GM12891 (cell line): Measurements from ENCODE around the gene HID1.

Experiments
- DNase-seq: peaks from one replicate; pipeline ENCODE4 v3.0.0; 2011; ENCODE audit warnings: low spot score; ENCODE audit not compliant: insufficient read length
- FAIRE-seq: peaks from 2 replicates; lab custom pipeline; 2011; peaks lifted over from hg19 to GRCh38; lab: Jason Lieb, UNC
- PAX5 ChIP-seq: IDR thresholded peaks from 2 replicates; pipeline ENCODE4 v1.6.1; 2011; ENCODE audit warnings: low read length, moderate library complexity, mild to moderate bottlenecking; ENCODE audit not compliant: insufficient read depth, severe bottlenecking
- POLR2A ChIP-seq: IDR thresholded peaks from 2 replicates; pipeline ENCODE4 v1.6.1; 2011; ENCODE audit warnings: low read depth, low read length, control low read depth
- POLR2AphosphoS5 ChIP-seq: IDR thresholded peaks from 2 replicates; pipeline ENCODE4 v1.6.1; 2011; ENCODE audit warnings: low read depth, low read length, control low read depth
- POU2F2 ChIP-seq: IDR thresholded peaks from 2 replicates; pipeline ENCODE4 v1.6.1; 2011; ENCODE audit warnings: low read depth, mild to moderate bottlenecking, control low read depth, low read length, moderate library complexity
- SPI1 ChIP-seq: IDR thresholded peaks from 2 replicates; pipeline ENCODE4 v1.6.1; 2011; ENCODE audit warnings: low read depth, low read length, control low read depth
- TAF1 ChIP-seq: IDR thresholded peaks from 2 replicates; pipeline ENCODE4 v1.6.1; 2011; ENCODE audit warnings: low read depth, low read length, control low read depth

The HID1 gene

DNA sequence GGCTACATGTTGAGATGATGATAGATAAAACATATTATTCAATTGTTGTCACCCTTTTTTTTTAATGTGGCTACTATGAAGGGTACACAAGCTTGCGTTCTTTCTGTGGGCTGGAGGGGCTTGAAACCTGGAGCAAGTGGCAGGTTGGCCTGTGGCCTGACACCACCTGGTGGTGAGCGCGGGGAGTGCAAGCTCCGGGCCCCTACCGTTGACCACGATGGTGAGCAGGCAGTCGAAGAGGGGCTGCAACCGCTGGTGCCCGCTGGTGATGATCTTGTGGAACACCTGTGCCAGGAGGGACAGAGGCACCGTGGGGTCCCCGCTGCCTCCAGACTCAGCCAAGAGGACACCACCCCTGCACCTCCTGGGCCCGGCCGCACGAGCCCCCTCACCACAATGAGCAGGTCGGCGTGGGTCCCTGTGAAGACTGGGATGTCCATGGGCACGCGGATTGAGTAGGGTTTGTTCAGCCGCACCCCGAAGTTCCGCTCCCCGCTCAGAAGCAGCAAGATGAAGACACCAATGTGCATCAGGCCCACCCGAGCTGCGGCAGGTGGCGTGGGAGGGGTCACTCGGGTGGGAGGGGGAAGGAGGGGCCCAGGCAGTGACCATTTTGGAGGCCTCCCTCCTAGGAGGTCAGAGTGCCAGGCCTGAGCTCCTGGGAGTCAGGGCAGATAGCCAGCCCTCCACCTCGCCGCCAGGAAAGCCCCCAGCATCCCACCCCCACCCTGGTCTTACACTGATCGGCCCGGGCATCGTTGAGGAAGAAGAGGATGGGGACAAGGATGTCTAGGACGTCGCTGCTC, 14.4 kb downstream of the HID1 start:
- peak; percentile 89 for FAIRE-seq
- TF ChIP-seq TAF1 (no peak), POU2F2 (no peak), PAX5 (no peak), SPI1 (no peak), POLR2AphosphoS5 (no peak), POLR2A (no peak)
- DNase-seq: peak; percentile 90

DNA sequence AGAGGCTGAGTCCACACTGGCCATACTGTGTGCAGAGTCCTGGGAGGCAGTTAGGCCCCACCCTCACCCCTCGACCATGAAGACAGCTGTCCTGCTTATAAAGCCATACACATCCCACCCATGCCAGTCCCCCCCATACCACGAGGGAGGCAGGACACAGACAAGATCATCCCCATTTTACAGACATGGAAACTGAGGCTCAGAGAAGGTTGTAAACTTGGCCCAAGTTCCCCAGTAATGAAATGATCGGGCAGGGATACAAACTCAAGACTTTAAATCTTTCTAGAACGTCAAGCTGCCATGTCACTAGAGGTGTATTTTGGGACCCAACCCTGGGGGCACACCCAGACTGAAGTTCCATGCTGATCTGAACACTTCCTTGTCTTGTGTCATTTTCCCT, 16.5 kb downstream of the HID1 start:
- TF ChIP-seq POLR2A (no peak), POU2F2 (no peak), POLR2AphosphoS5 (no peak), SPI1 (no peak), TAF1 (no peak), PAX5 (no peak)
- no peak for FAIRE-seq
- DNase-seq: no peak

DNA sequence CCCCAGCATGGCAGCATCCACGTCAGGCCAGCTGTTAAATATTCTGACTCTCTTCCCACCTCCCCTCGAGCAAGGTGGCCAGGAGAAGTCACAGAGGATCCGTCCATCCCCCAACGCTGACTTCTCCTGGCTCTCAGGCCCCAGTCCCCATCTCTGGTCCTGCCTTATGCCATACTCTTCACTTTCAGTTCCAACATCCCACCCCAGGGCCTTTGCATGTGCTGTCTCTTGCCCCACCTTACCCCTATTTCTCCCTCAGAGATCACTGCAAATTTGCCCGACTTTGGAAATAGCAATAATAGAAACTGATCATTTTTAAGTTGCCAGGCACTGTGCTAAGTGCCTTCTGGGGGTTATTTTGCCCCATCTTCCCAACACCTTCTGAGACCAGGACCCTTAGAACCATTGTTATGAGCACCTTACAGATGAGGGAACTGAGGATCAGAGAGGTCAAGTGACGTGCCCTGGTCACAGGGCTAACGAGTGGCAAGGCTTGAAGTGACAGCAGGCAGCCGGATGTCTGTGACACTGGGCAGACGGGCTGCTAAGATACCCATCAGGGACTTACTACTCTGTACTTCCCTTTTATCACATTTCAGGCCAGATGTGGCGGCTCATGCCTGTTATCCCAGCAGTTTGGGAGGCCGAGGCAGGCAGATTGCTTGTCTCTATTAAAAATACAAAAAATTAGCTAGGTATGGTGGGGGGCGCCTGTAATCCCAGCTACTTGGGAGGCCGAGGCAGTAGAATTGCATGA, 17.7 kb downstream of the HID1 start:
- no peak for TF ChIP-seq SPI1
- no peak for TF ChIP-seq PAX5
- no peak for TF ChIP-seq POLR2AphosphoS5
- TF ChIP-seq POU2F2: no peak
- TF ChIP-seq TAF1: no peak
- TF ChIP-seq POLR2A: no peak
- no peak for DNase-seq
- FAIRE-seq: no peak

DNA sequence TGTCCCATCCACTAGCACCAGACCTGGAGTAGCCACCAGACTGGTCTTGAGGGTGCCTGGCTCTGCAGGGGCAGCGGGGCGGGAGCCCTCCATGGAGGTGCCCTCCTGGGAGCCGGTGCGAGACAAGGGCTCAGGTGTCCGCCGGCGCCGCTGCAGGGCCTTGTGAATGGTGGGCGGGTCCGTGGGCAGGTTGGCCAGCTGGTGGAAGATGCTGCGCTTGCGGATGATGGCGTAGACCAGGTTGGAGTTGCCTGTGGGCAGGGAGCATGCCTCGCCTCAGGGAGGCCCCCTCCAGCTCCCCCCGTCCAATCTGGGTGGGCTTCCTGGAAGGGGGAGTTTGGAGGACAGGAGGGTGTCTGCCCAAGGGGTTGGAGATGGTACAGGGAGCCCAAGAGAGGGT, 18.4 kb downstream of the HID1 start:
- FAIRE-seq: no peak
- no peak for DNase-seq
- no peak for TF ChIP-seq PAX5
- no peak for TF ChIP-seq POLR2AphosphoS5
- TF ChIP-seq POU2F2: no peak
- no peak for TF ChIP-seq POLR2A
- TF ChIP-seq TAF1: no peak
- TF ChIP-seq SPI1: no peak

DNA sequence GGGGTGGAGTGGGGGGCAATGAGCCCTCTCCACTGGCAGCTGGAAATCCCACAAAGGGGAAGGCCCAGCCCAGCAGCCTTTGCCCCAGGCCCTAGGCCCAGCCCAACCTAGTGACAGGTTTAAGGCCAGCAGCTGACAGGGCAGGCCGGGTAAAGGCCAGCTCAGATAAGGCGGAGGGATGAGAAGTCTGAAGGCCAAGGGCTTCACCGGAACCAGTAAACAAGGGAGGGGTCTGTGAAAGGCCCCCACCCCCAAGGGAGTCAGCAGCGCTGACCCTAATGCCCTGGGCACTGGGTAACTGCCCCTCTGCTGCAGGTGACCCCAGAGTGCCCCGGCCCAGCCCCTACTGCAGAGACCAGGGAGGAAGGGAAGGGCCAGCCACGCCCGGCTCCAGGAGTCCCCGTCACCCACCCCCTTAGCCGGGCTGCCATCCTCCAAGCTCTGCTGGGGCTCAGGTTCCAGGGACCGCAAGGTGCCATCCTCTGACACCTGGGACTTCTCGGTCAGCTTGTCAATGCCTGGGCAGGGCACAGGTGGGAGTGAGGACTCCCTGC, 19.3 kb downstream of the HID1 start:
- no peak for DNase-seq
- TF ChIP-seq POLR2A (no peak), PAX5 (no peak), TAF1 (no peak), SPI1 (no peak), POLR2AphosphoS5 (no peak), POU2F2 (no peak)
- no peak for FAIRE-seq

DNA sequence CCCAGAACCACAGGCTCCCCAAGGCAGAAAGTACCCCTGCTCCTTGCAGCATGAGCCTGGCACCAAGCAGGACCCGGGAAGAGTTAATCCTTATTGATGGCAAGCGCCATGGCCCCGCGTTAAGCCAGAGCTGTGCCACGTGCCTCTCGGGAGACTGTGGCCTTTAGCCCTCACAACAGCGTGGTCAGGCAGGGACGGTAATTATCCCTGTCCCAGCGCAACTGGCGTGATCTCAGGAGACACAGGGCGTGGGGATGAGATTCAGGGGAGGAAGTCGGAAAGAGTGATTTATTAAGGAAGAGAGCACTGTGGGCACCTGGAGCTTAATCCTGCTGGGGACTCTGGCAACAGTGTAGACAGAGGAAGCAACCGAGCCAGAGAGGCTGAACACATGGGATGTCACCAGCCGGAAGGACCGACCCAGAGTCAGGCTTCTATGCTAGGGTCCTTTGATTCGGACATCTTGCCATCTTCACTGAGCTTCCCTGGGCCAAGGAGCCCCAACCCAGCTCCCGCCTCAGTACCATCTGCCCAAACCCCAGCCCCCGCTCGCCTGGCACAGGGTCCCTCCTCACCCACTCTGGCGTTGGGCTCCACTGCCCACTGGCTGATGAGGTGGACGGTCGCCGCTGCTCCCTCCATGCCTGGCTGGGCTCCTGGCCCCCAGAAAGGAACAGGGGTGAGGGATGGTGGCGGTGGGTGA, 20.0 kb downstream of the HID1 start:
- DNase-seq (no peak), FAIRE-seq (no peak)
- TF ChIP-seq TAF1 (no peak), POLR2A (no peak), PAX5 (no peak), POLR2AphosphoS5 (no peak), POU2F2 (no peak), SPI1 (no peak)

DNA sequence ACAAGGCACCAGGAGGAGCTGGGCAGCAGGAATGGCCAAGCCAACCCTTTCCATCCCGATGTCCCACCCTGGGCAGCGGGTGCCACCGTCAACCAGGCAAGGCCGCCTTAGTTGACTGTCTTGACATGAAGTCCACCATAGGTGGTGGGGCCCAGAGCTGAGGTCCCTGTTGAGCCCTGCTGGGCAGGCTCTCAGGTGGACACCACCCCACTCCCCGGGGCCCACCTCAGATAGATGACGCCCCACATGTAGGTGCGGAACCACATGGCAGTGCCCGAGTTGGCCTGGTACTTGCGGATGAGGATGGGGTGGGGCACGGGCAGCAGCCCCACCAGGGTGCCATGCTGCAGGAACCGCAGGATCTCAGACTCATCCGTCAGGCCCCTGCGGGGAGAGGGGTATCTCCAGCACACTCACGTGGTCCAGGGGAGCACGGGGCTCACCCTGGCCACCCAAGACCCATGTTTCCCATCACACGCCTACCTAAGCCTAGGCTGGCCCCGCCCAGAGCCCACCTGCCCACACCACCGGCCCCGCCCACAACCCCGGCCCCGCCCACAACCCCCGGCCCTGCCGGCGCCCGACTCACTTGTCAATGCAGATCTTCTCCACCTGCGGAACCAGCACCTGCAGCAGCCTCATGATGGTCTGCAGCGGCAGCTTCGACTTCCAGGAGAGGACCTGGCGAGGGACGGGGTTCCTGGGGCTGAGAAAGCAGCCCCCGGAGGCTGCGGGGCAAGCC, 20.7 kb downstream of the HID1 start:
- DNase-seq: no peak
- TF ChIP-seq POLR2AphosphoS5 (no peak), PAX5 (no peak), TAF1 (no peak), SPI1 (no peak), POLR2A (no peak), POU2F2 (no peak)
- FAIRE-seq: no peak

DNA sequence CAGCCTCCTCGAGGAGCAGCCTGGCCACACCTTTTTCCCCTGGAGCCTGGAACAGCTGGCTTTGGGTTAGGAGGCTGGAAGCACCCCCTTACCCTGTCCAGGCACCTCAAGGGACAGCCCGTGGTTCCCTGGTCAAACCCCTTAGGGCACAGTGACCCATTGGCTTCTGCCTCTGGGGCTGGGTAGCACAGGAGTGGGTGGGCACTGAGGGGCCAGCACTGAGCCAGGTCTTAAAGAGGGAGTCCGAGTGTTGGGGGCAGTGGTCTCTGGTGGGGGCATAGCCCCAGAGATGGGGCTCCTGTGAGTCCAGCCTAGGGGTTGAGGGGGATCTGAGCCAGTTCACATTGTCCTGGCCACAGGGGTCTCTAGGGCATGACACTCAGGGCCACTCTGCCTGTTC, 21.5 kb downstream of the HID1 start:
- TF ChIP-seq POLR2A (no peak), TAF1 (no peak), PAX5 (no peak), POLR2AphosphoS5 (no peak), POU2F2 (no peak), SPI1 (no peak)
- FAIRE-seq: no peak
- DNase-seq: no peak
